Left renal cortex interstitium (tissue), 4 donors: ENCODE measurements around the gene SDR42E2. TPM values are rescaled to one million over a fixed set of nuclear protein-coding genes. Genes with fewer than 3 reads are reported as not detected.
A peak's percentile ranks its signal among the peaks of the same experiment; 100 is the strongest.
"Not testable (repeated sequence)": the region's sequence is repeated elsewhere in the genome, so short reads cannot be mapped to it uniquely, and the experiment has no call there.

Experiments used
- DNase-seq, 4 donors: peaks; one replicate each; pipeline ENCODE4 v3.0.0-alpha.2; 2013; ENCODE audit warnings: low read depth in 4 of 4, low spot score in 2 of 4, missing footprints in 1 of 4
- polyA plus RNA-seq, 4 donors: library from polyadenylated mRNA; unstranded; fragments of 120-200 nt; gene quantifications; one replicate each; pipeline ENCODE4 v1.2.1, GENCODE V29; 2013; ENCODE audit not compliant: insufficient read length in 4 of 4

The SDR42E2 gene
- polyA plus RNA-seq, 4 donors, result 0.11 to 0.33 (median 0.23) TPM

DNA sequence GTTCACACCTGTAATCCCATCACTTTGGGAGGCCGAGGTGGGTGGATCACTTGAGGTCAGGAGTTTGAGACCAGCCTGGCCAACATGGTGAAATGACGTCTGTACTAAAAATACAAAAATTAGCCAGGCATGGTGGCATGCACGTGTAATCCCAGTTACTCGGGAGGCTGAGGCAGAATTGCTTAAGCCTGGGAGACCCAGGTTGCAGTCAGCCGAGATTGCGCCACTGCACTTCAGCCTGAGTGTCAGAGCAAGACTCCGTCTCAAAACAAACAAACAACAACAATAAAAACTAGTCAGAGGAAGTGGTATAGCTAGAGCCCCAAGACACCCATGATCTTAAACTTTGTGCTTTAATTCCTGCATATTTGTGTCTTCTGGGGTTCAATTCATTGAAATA lies 9.2 kb upstream of the SDR42E2 start:
- not testable (repeated sequence) for DNase-seq

DNA sequence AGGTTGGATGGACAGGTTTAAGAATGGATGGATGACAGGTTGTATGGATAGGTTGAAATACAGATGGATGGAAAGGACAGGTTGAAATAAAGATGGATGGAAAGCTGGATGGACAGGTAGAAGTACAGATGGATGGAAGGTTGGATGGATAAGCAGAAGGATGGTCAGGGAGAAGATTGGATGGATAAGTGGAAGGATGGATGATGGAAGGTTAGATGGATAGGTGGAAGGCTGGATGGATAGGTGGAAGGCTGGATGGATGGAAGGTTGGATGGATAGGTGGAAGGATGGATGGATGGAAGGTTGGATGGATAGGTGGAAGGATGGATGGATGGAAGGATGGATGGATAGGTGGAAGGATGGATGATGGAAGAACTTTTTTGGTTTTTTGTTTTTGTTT lies 905 bp upstream of the SDR42E2 start:
- no peak for DNase-seq

DNA sequence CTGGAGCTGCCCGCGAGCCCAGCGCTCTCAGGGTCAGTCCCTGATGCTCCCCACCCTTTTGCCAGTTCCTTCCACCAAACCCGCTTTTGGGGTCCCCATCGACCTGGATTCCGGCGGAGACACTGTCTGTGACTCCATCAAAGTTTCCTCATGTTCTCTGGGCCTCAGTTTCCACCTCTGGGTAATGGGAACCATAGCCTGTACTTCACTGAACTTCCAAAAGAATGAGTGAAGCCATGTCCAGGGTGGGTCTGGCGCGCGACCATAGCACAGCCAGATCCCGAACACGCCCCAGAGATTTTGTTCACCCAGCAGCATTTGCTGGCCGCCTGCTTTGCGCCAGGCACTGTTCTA lies 327 bp downstream of the SDR42E2 start:
- DNase-seq, result no peak

DNA sequence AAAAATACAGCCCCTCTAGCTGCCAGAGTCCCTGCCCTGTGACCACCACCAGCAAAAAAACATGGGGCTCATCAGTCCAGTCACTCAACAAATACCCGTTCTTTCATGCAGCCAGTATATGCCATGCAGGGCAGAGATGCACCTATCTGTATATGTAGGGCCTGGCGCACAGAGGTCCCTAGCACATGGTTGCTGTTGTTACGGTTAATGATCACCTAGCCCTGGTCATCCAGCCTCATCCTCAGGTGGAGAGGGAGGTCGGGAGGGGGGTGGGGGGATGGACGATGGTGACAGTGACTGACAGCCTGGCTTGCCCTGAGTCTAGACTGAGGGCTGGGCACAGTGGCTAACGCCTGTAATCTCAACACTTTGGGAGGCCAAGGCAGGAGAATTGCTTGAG lies 1.5 kb downstream of the SDR42E2 start:
- no peak for DNase-seq

DNA sequence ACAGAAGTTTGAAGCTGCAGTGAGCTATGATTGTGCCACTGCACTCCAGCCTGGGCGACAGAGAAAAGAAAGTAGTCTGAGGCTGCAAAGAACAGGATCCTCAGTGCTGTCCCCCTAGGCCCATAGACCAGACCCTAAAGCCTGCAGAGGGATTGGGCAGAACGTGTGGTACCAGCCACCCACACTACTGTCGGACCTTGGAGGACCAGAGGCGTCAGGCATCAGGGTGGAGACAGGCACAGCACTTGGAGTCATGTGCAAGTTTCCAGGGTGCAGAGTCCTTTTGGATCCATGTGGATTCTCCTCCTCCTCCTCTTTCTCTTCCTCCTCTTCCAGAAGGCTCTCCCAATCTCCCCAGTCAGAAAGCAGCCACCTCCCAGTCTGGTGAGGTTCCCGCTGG lies 2.2 kb downstream of the SDR42E2 start:
- no peak for DNase-seq

DNA sequence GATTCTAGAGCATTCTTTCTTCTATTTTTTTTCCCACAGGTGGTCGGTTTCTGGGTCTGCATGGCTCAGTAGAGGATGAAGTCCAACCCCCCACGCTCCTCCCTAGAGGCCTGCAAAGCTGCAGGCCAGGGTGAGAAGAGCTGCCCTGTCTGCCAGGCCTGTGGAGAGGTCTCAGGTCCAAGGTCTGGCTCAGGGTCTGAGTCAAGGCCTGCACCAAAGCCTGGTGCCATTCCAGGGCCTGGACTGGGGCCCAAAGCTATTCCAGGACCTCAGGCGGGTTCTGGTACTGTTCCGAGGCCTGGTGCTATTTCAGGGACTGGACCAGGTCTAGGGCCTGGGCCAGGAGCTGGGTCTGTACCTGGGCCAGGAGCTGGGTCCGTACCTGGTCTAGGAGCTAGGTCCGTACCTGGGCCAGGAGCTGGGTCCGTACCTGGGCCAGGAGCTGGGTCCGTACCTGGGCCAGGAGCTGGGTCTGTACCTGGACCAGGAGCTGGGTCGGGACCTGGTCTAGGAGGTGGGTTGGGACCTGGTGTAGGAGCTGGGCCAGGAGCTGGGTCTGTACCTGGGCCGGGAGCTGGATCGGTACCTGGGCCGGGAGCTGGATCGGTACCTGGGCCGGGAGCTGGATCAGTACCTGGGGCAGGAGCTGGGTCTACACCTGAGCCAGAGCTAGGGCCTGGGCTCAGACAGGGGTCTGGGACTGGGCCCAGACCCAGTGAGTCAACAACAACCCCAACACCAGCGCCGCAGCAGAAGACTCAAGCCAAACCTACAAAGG lies 3.4 kb downstream of the SDR42E2 start:
- no peak for DNase-seq

DNA sequence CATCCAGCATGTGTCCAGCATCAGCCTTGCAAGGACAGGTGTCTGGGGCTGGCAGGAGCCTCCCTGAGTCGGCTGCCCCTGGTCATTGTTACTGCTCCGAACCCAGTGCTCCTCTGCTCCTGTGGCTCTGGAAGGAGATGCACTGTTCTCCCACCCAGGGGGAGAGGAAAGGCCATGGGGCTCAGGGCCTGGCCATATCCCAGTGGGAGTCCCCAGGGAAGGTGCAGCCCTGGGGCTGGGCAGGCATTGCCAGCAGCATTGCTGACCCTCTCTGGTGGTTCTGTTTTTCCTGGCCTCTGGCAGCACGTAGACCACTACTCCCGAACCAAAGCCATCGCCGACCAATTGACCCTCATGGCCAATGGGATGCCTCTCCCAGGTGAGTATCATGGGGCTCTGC lies 9.6 kb downstream of the SDR42E2 start:
- DNase-seq, result no peak

DNA sequence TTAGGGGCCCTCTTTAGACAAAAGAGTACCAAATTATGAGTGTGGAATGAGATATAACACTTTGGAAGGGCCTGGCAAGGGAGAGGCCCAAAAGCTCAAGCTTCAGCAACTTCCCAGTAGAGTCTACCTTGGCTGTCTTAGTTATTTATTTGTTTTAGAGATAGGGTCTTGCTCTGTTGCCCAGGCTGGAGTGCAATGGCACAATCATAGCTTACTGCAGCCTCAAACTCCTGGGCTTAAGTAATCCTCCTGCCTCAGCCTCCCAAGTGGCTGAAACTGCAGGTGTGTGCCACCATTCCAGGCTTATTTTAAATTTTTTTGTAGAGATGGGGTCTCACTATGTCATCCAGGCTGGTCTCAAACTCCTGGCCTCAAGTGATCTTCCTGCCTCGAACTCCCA lies 10.3 kb downstream of the SDR42E2 start:
- not testable (repeated sequence) for DNase-seq

DNA sequence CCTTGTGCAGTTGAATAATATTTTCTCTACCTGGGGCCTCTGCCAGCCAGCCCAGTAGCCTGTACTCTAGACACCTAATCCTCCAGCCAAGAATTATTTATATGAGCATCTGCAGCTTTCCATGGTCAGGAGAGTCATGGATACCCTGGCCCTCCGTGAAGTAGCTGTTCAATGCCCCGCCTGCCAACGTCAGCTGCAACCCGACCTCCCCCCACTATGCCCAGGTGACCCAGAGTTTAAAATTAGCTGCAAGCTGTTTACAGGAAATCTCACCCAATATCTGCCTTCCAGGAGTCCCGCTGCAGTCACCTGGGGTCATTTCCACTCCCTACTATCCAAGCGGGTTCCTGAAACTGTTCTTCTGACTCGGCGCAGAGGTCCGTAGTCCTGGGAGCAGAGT lies 12.3 kb downstream of the SDR42E2 start:
- no peak for DNase-seq

DNA sequence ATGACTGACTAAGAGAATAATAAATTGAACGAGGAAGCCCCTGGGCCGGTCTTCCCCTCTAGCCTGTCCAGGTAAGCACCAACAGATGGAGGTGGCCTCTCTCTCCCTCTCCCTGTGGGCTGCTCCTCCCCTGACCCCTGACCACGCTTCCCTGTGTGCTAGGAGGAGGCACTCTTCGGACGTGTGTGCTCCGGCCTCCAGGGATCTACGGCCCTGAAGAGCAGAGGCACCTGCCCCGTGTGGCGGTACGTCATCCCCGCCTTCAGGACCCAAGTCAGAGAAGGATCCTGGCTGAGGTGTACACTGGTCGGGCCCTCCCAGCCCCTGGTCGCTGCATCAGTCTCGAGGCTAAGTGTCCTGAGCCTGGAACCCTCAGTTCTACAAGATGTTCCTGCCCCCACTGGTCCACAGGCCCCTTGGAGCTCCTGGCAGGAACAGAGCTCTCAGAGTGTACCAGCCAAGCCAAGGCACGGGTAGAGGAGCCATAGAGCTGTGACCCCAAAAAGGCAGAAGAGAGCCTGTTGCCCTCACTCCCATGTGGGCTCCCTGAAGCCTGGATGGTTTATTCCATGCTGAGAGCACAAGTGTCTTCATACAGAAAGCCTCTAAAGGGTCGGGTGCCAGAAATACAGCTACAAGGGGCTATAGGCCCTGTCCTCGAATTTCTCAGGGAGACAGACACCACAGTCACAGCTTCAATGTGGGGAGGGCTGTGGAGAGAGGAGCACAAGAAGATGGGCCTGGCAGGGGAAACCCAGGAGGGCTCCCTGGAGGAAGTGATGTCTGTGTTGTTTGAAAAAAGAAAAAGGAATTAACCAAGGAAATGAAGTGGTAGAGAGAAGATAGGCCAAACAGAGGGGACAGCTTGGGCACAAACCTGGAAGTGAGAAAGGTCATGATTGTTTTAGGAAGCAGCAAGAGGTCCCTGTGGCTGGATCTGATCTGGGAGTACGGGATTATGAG lies 15.9 kb downstream of the SDR42E2 start:
- no peak for DNase-seq

DNA sequence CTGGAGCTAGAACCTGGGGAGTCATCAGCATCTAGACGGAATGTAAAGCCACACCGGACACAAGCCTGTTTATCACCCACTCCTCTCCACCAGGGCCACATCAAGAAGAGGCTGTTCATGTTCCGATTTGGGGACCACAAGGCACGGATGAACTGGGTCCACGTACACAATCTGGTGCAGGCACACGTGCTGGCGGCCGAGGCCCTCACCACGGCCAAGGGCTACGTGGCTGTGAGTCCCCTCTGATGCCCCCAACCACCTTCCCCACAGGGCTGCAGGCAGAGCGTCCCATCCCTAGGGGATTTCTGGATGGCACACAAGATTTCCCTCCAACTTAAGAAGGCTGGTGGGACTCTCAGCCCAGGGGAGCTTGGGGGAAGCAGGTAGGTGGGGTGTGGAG lies 19.1 kb downstream of the SDR42E2 start:
- no peak for DNase-seq

DNA sequence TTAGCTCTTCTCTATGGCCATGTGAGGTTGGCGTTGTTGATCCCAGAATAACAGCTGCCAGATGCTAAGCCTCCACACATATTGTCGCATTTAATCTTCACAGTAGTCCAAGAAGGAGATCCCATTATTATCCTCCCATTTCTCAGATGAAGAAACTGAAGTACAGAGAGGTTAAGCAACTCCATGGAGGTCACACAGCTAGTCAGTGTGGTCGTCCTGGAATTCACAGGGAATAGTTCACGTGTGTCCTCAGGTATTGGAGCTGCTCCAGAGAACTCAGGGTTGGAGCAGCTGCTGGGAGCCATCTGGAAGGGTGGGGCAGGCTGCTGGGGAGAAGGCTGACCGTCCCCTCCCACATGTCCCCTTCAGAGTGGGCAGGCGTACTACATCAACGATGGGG lies 19.5 kb downstream of the SDR42E2 start:
- DNase-seq, result no peak

DNA sequence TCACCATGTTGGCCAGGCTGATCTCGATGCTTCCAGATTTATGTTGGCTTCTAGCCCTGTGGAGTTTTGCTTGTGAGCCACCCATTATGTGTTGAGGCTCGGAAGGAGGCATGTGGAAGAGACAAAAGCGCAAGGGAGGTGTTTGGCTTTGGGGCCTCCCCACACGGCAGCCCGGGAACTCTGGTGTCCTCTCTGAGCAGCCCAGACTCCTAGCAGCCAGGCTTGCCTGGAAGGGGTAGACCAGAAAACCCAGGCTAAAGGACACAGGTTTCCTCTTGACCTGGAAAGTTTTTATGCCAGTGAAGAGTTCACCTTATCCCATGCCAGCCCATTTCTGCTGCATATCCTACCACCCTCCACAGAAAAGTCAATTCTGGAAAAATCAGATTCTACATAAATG lies 21.0 kb downstream of the SDR42E2 start:
- DNase-seq, result no peak

DNA sequence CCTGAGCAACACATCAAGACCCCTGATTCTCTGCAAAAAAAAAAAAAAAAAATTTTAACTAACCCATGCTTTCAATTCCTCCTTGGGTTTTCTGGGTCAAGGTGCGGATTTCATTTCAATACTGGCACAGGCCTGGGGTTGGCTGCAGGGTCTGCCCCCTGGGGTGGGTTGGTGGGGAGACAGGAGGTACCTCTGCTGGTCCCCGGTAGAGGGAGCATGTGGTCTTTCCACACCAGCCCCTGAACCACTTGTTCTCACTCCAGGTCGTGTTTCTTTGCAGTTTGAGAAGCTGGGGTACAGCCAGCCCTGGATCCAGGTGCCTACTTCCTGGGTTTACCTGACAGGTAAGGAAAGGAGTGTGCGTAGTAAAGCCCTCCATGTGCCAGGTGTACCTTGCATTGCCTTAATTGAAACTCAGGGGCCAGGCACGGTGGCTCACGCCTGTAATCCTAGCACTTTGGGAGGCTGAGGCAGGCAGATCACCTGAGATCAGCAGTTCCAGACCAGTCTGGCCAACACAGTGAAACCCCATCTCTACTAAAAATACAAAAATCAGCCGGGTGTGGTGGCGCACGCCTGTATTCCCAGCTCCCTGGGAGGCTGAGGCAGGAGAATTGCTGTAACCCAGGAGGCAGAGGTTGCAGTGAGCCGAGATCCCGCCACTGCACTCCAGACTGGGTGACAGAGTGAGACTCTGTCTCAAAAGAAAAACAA lies 21.8 kb downstream of the SDR42E2 start:
- DNase-seq, result no peak

DNA sequence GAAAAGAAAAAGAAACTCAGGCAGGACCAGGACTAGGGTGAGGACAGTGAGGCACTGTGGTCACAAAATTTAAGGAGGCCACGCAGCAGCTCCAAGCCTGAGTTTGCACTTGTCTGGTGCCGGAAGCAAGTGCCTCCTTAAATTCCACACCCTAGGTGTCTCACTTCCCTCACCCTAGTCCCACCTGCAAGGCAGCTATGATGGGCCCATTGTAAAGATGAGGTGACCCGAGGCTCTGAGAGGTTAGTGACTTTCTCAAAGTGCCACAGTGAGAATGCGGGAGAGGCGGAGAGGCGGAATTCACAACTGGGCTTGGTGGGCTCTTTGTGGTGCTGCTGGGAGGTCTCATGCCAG lies 22.3 kb downstream of the SDR42E2 start:
- DNase-seq, result no peak

DNA sequence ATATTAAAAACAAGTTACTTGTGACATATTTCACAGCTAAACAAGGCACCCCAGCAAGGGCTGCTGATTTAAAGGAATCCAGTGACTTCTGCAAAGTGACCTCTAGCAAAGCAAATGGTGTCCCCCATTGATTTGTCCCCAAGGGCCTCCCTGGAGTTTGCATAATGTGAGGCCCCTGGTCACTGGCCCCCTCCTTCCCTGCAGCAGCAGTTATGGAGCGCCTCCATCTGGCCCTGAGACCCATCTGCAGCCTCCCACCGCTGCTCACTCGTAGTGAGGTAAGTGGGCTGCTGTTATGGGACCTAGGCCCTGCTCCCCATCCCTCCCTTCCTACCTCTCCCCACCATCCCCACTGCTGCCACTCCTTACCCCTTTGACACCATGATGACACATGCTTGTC lies 24.2 kb downstream of the SDR42E2 start:
- no peak for DNase-seq

DNA sequence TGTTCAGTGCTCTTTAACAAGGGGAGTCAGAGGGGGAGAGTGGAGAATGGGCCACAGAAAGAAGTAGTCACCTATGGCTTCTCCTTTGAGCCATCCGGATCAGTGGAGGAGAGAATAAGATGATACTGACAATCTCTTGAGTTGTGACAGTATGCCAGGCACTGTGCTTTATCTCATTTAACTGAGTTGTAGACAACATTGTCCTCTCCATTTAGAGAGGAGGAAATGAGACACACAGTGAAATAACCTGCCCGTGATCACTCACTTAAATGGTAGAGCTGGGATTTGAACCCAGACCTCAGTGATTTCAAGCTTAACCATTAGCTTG lies 25.9 kb downstream of the SDR42E2 start:
- no peak for DNase-seq

DNA sequence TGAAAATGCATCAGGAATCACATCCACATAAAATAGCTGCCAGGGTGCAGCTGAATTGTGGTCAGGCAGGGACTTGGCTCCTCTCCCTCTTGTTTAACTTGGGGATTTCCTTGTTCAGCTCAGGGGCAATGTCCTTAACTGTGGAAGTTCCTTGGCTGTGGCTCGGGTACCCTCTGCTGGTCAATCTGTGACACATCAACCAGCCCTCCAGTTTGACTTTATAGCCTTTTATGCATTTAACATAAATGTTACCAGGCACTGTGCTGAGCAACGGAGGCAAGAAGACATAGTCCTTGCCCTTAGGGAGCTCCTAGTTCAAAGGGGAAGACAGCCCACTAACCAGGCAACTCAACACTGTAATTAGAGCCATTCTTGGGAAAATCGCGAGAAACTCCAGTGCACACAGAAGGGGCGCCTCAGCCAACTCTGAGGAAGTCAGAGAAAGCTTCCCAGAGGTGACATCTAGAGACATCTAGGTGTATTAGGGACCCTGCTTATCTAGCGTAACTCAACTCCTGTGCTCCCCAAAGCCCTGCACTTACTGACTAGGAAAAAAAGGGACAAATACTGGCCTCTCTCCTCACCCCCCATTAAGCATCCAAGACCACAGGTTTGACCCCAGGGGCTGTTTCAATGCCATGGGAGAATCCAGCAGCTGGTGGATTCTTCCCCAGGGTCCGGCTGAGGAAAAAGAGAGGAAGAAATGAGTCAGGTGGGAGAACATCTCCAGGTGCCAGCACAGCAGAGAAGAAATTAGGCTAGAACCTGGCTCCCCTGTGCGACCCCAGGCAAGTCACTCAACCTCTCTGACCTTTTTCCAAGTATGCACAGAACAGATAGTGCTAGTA lies 26.5 kb downstream of the SDR42E2 start:
- DNase-seq, result peak in 1 of 4 donors; percentile 58

DNA sequence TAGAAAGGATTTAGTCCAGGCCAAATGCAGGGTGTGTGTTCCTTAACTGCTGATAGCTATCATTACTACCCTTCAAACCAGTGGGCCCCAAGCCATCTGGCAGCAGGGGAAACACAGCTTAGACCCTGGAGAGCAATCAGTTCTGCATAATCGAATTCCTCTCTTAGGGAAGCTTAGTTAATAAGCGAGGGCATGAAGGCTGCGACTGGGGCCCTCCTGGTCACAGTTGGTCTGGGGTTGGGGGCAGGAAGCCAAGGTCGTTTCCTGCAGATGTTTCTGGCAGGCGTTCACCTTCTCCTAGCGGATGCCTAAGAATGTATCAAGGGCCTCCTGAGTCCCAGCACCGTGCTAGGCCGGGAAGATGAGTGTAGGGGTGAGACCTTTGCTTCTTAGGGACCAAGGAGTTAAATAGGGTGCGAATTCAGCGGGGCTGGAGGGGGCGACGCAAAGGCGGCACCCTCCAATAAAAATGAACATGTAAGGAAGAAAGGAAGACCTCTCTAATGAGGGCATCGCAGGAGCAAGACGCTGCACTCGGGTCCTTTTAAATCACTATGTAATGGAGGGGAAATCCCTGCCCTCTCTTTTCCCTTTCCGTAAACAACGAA lies 27.3 kb downstream of the SDR42E2 start:
- DNase-seq, result no peak
